ENCODE data around the gene CACNA2D2. TPM values are rescaled to one million over a fixed set of nuclear protein-coding genes. Genes with fewer than 3 reads are reported as not detected.

CACNA2D2 gene
- total RNA-seq, 1 experiment from 2014 or later: 27.7 TPM

- Histone ChIP-seq H3K56ac (ENCODE audit: insufficient read length, low read depth, low read length) (no peak overlapping the region), H3K9me3 (ENCODE audit: control insufficient read depth, low read depth, low read length) (no peaks in the 10 kb centered on the region), H2BK20ac (ENCODE audit: low read depth, low read length, poor library complexity, severe bottlenecking) (no peak overlapping the region), H3K23me2 (ENCODE audit: insufficient read length, low read depth, low read length, poor library complexity, severe bottlenecking) (no peaks in the 10 kb centered on the region), H3K9ac (ENCODE audit: extremely low read depth, insufficient read length, low read length) (no peak overlapping the region), H4K91ac (ENCODE audit: insufficient read length, low read depth, low read length) (no peak overlapping the region), H3K27ac (ENCODE audit: insufficient read length, low read depth, low read length) (no peak overlapping the region), H3K27me3 (ENCODE audit: insufficient read depth, low read length) (no peaks in the 10 kb centered on the region; the same call in 1 of the 2 replicates), H4K20me1 (ENCODE audit: control insufficient read depth, insufficient read depth, insufficient read length) (no peaks in the 10 kb centered on the region), H4K5ac (ENCODE audit: insufficient read length, low read depth, low read length) (no peak overlapping the region), H3K79me2 (ENCODE audit: insufficient read depth, low read length) (no peaks in the 10 kb centered on the region), H3K4me2 (ENCODE audit: insufficient read depth, insufficient read length, low read length) (no peak overlapping the region), H2BK12ac (ENCODE audit: insufficient read length, low read depth, low read length) (no peak overlapping the region), H2BK5ac (ENCODE audit: insufficient read length, low read length) (no peak overlapping the region), H2BK15ac (ENCODE audit: low read depth, low read length) (no peak overlapping the region), H3T11ph (ENCODE audit: low read length) (no peak overlapping the region), H3K79me1 (ENCODE audit: insufficient read depth, low read depth, low read length, poor library complexity, severe bottlenecking) (no peaks in the 10 kb centered on the region), H3K18ac (ENCODE audit: insufficient read length, low read depth, low read length) (no peak overlapping the region), H3K4me1 (ENCODE audit: insufficient read depth, low read length) (no peaks in the 10 kb centered on the region), H2AK5ac (ENCODE audit: insufficient read length, low read length) (no peak overlapping the region), H2BK120ac (ENCODE audit: low read depth, low read length, poor library complexity, severe bottlenecking) (no peak overlapping the region), H3K23ac (ENCODE audit: insufficient read length, low read depth, low read length) (no peak overlapping the region), H4K8ac (replicated peaks; ENCODE audit: insufficient read length, low read depth, low read length) (no peak overlapping the region), H3K14ac (ENCODE audit: insufficient read depth, low read length) (no peak overlapping the region), H2AFZ (ENCODE audit: low read length) (no peak overlapping the region), H3K4ac (ENCODE audit: low read depth, low read length) (no peak overlapping the region)
- no peaks in the 10 kb centered on the region for H3K9me3 Mint-ChIP-seq
- no peaks in the 10 kb centered on the region for H3K36me3 Mint-ChIP-seq (ENCODE audit: insufficient read depth in 1 of 3, low read depth in 3 of 3)
- no peak for DNase-seq
- no peak overlapping the region for H3K27ac Mint-ChIP-seq
- H3K4me3 Mint-ChIP-seq: no peak overlapping the region
- WGBS (ENCODE audit: extremely low coverage, insufficient read length, low lambda C conversion rate): no CpG with 5 or more reads among the region's 5 CpGs
- no peaks in the 10 kb centered on the region for H3K4me1 Mint-ChIP-seq
- peaks cover 23% of the 10 kb centered on the region for H3K27me3 Mint-ChIP-seq (ENCODE audit: low read depth)
- no peak for TF ChIP-seq CTCF (conservative IDR thresholded peaks at IDR 0.05)
Measured at GRCh38 chr3:50401978-50402595, 101.3 kb downstream of the CACNA2D2 start.
